Measurements from ENCODE around the gene SPATA9. TPM values are rescaled to one million over a fixed set of nuclear protein-coding genes. Genes with fewer than 3 reads are reported as not detected.
"Not testable (repeated sequence)": the region's sequence is repeated elsewhere in the genome, so short reads cannot be mapped to it uniquely, and the experiment has no call there.

The SPATA9 gene
- total RNA-seq, 1 donor from 2014 or later = 0.33 TPM

DNA sequence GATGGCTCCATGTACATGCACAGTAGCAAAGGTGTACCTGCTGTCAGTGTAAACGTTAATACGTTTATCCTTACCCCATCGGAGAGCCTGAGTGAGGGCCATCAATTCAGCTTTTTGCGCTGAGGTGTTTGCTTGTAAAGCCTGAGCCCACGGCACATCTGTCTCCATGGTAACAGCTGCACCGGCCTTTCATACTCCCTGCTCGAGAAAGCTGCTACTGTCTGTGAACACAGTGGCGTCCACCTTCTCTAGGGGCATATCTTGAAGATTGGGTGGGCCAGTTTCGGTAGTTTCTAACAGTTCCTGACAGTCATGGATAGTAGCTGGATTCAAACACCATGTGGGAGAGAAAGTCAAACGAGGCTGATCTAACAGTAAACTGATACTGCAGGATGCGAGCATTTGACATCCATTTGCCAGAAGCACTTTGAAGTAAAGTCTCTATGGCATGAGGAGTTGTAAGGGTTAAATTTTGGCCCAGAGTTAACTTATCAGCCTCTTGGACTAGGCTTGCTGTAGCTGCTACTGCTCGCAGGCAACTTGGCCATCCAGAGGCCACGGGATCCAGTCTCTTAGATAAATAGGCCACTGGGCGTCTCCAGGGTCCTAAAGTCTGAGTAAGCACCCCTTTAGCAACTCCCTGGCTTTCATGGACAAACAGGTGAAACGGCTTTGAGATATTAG, 27.3 kb upstream of the SPATA9 start:
- TF ChIP-seq CTCF (IDR thresholded peaks at IDR 0.05; ENCODE audit: unreplicated experiment) = no peak
- H3K27ac Mint-ChIP-seq (ENCODE audit: unreplicated experiment) = no peak overlapping the region
- H3K27me3 Mint-ChIP-seq (ENCODE audit: unreplicated experiment) = no peaks in the 10 kb centered on the region
- H3K36me3 Mint-ChIP-seq (ENCODE audit: low read depth, unreplicated experiment) = no peaks in the 10 kb centered on the region
- no peak for DNase-seq (ENCODE audit: low spot score)
- no peaks in the 10 kb centered on the region for H3K9me3 Mint-ChIP-seq (ENCODE audit: unreplicated experiment)
- H3K4me3 Mint-ChIP-seq (ENCODE audit: unreplicated experiment) = no peak overlapping the region
- H3K4me1 Mint-ChIP-seq (ENCODE audit: unreplicated experiment) = peaks cover 3% of the 10 kb centered on the region

DNA sequence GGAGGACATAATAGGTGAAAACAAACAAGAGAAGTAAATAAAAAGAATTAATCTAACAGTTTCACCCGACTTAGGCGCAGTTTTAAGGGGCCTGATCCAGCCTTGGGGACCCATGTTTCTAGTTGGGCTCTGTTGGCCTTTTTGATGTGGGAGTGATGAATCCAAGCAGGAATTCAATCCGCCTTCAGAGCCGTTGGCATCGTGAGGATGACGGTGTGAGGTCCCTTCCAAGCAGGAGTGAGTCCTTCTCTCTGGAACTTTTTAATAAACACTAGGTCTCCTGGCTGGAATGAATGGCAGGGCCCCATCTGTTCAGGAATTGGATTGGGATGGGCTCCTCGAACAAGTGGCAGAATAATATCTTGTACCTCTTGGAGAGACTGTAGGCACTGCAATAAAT, 26.1 kb upstream of the SPATA9 start:
- H3K4me3 Mint-ChIP-seq (ENCODE audit: unreplicated experiment) = no peak overlapping the region
- TF ChIP-seq CTCF (IDR thresholded peaks at IDR 0.05; ENCODE audit: unreplicated experiment) = no peak
- no peaks in the 10 kb centered on the region for H3K36me3 Mint-ChIP-seq (ENCODE audit: low read depth, unreplicated experiment)
- peaks cover 3% of the 10 kb centered on the region for H3K4me1 Mint-ChIP-seq (ENCODE audit: unreplicated experiment)
- no peaks in the 10 kb centered on the region for H3K9me3 Mint-ChIP-seq (ENCODE audit: unreplicated experiment)
- no peak for DNase-seq (ENCODE audit: low spot score)
- H3K27me3 Mint-ChIP-seq (ENCODE audit: unreplicated experiment) = no peaks in the 10 kb centered on the region
- H3K27ac Mint-ChIP-seq (ENCODE audit: unreplicated experiment) = no peak overlapping the region

- not testable (repeated sequence) for DNase-seq (ENCODE audit: low spot score); H3K9me3 Mint-ChIP-seq (ENCODE audit: unreplicated experiment); H3K4me3 Mint-ChIP-seq (ENCODE audit: unreplicated experiment); H3K4me1 Mint-ChIP-seq (ENCODE audit: unreplicated experiment); H3K36me3 Mint-ChIP-seq (ENCODE audit: low read depth, unreplicated experiment); H3K27ac Mint-ChIP-seq (ENCODE audit: unreplicated experiment); H3K27me3 Mint-ChIP-seq (ENCODE audit: unreplicated experiment)
Measured at GRCh38 chr5:95707534-95708188, 24.9 kb upstream of the SPATA9 start.

DNA sequence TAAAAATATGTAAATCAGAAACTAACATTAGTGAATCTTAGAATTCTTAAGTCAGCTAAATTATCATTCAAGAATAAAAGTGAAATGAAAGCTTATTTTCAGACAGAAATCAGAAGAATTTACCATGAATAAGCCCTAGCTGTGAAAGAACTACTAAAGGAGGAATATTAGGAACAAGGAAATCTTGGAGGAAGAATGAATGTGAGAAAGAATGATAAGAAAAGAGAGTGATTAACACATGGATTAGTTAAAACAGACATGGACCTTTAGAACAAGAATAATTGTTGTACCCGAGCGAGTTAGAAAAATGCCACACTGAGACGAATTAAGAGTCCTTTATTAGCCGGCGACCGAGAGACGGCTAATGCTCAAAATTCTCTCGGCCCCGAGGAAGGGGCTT, 24.3 kb upstream of the SPATA9 start:
- DNase-seq (ENCODE audit: low spot score) = no peak
- Mint-ChIP-seq H3K27ac (ENCODE audit: unreplicated experiment) (no peak overlapping the region), H3K36me3 (ENCODE audit: low read depth, unreplicated experiment) (no peaks in the 10 kb centered on the region), H3K27me3 (ENCODE audit: unreplicated experiment) (no peaks in the 10 kb centered on the region), H3K9me3 (ENCODE audit: unreplicated experiment) (no peaks in the 10 kb centered on the region), H3K4me1 (ENCODE audit: unreplicated experiment) (no peaks in the 10 kb centered on the region), H3K4me3 (ENCODE audit: unreplicated experiment) (no peak overlapping the region)
- TF ChIP-seq CTCF (IDR thresholded peaks at IDR 0.05; ENCODE audit: unreplicated experiment) = no peak

- H3K9me3 Mint-ChIP-seq (ENCODE audit: unreplicated experiment); H3K27me3 Mint-ChIP-seq (ENCODE audit: unreplicated experiment); H3K36me3 Mint-ChIP-seq (ENCODE audit: low read depth, unreplicated experiment); DNase-seq (ENCODE audit: low spot score); H3K27ac Mint-ChIP-seq (ENCODE audit: unreplicated experiment); H3K4me3 Mint-ChIP-seq (ENCODE audit: unreplicated experiment); H3K4me1 Mint-ChIP-seq (ENCODE audit: unreplicated experiment): not testable (repeated sequence)
Measured at GRCh38 chr5:95706196-95706595, 23.4 kb upstream of the SPATA9 start.

GRCh38 chr5:95704150-95704549, 21.4 kb upstream of the SPATA9 start:
- no peaks in the 10 kb centered on the region for H3K36me3 Mint-ChIP-seq (ENCODE audit: low read depth, unreplicated experiment)
- H3K4me3 Mint-ChIP-seq (ENCODE audit: unreplicated experiment) = no peak overlapping the region
- no peak overlapping the region for H3K27ac Mint-ChIP-seq (ENCODE audit: unreplicated experiment)
- no peak for DNase-seq (ENCODE audit: low spot score)
- no peaks in the 10 kb centered on the region for H3K9me3 Mint-ChIP-seq (ENCODE audit: unreplicated experiment)
- H3K27me3 Mint-ChIP-seq (ENCODE audit: unreplicated experiment) = no peaks in the 10 kb centered on the region
- no peak for TF ChIP-seq CTCF (IDR thresholded peaks at IDR 0.05; ENCODE audit: unreplicated experiment)
- no peaks in the 10 kb centered on the region for H3K4me1 Mint-ChIP-seq (ENCODE audit: unreplicated experiment)

Data from endothelial cell (in vitro differentiated cells).